Measurements from ENCODE around the gene HHIPL2.
"Not testable (repeated sequence)": the region's sequence is repeated elsewhere in the genome, so short reads cannot be mapped to it uniquely, and the experiment has no call there.

Gene HHIPL2

GRCh38 chr1:222539951-222540597 is 7.8 kb downstream of the HHIPL2 start:
- FAIRE-seq: no peak

GRCh38 chr1:222535455-222535854 is 12.4 kb downstream of the HHIPL2 start:
- no peak for FAIRE-seq

- FAIRE-seq: no peak
Measured at GRCh38 chr1:222530852-222531251, 17.1 kb downstream of the HHIPL2 start.

- FAIRE-seq: no peak
Measured at GRCh38 chr1:222529916-222530315, 18.0 kb downstream of the HHIPL2 start.

GRCh38 chr1:222529181-222529580 is 18.7 kb downstream of the HHIPL2 start:
- no peak for FAIRE-seq

- FAIRE-seq: no peak
Measured at GRCh38 chr1:222525951-222526350, 22.0 kb downstream of the HHIPL2 start.

GRCh38 chr1:222523852-222524251 is 24.1 kb downstream of the HHIPL2 start:
- no peak for FAIRE-seq

GRCh38 chr1:222522105-222522915 is 25.6 kb downstream of the HHIPL2 start:
- no peak for FAIRE-seq

- FAIRE-seq: no peak
Measured at GRCh38 chr1:222521299-222522104, 26.4 kb downstream of the HHIPL2 start.

- FAIRE-seq: not testable (repeated sequence)
Measured at GRCh38 chr1:222489496-222489895, 58.4 kb downstream of the HHIPL2 start.

GRCh38 chr1:222487774-222488173 is 60.1 kb downstream of the HHIPL2 start:
- FAIRE-seq: not testable (repeated sequence)

GRCh38 chr1:222484005-222484404 is 63.9 kb downstream of the HHIPL2 start:
- not testable (repeated sequence) for FAIRE-seq

GRCh38 chr1:222479567-222479966 is 68.3 kb downstream of the HHIPL2 start:
- not testable (repeated sequence) for FAIRE-seq

- FAIRE-seq: not testable (repeated sequence)
Measured at GRCh38 chr1:222476436-222476835, 71.5 kb downstream of the HHIPL2 start.

GRCh38 chr1:222473717-222474116 is 74.2 kb downstream of the HHIPL2 start:
- FAIRE-seq: not testable (repeated sequence)

- not testable (repeated sequence) for FAIRE-seq
Measured at GRCh38 chr1:222472776-222473540, 74.9 kb downstream of the HHIPL2 start.

All from endometrium (tissue), 2 donors.